Epithelial cell of esophagus (primary cell): Measurements from ENCODE around the gene ZBED1.
"Not testable (repeated sequence)": the region's sequence is repeated elsewhere in the genome, so short reads cannot be mapped to it uniquely, and the experiment has no call there.

Source experiments
- DNase-seq: peaks from one replicate; pipeline ENCODE4 v3.0.0; 2010; ENCODE audit warnings: low read depth
- H3K4me3 ChIP-seq: 2 replicates; pipeline ENCODE4 v1.5.1; 2011; ENCODE audit warnings: mild to moderate bottlenecking, low read length, control low read depth
- CTCF ChIP-seq: IDR thresholded peaks from 2 replicates; pipeline ENCODE4 v1.5.1; 2011; ENCODE audit warnings: low read depth, mild to moderate bottlenecking, low read length, control low read depth, inconsistent platforms; ENCODE audit not compliant: insufficient read depth; ENCODE audit errors: missing control alignments

Gene ZBED1

GRCh38 chrX:2533424-2533823, 32.6 kb upstream of the ZBED1 start:
- TF ChIP-seq CTCF, result no peak
- DNase-seq, result no peak
- H3K4me3 ChIP-seq, result no peak overlapping the region

- no peak for TF ChIP-seq CTCF
- H3K4me3 ChIP-seq, result no peak overlapping the region
These were observed 25.6 kb upstream of the ZBED1 start for GRCh38 chrX:2526390-2526789.

DNA sequence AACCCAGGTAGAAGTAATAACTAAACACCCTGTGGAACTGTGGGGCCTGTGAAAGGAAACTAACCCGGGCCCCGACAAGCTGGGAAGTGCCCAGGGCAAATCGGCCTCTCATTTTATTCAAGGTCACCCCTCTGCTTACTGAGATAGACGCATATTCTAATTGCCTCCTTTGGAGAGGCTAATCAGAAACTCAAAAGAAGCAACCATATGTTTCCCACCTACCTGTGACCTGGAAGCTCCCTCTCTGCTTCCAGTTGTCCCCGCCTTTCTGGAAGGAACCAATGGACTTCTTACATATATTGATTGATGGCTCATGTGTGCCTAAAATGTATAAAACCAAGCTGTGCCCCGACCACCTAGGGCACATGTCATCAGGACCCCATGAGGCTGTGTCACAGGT, 23.1 kb upstream of the ZBED1 start:
- H3K4me3 ChIP-seq, result no peak overlapping the region
- no peak for TF ChIP-seq CTCF
- no peak for DNase-seq

More at GRCh38 chrX:2526390-2526789, 25.6 kb upstream of the ZBED1 start:
- DNase-seq, result no peak

DNA sequence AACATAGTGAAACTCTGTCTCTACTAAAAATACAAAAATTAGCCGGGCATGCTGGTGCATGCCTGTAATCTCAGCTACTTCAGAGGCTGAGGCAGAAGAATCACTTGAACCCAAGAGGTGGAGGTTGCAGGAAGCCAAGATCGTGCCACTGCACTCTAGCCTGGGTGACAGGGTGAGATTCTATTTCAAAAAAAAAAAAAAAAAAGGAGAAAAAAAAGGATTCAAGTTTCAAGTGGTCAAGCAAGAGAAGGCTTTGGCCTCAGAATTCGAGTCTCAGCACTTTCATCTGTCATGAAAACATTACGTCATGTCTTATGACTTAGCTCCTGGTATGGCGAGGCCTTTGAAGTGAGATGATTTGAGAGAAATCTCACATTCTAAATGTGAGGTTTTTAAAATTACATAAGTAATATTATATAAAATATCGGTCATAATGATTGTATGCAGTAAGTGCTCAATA, 21.2 kb upstream of the ZBED1 start:
- TF ChIP-seq CTCF, result no peak
- no peak overlapping the region for H3K4me3 ChIP-seq
- no peak for DNase-seq

GRCh38 chrX:2521092-2521926, 20.5 kb upstream of the ZBED1 start:
- DNase-seq, result no peak
- no peak for TF ChIP-seq CTCF
- H3K4me3 ChIP-seq, result no peak overlapping the region

DNA sequence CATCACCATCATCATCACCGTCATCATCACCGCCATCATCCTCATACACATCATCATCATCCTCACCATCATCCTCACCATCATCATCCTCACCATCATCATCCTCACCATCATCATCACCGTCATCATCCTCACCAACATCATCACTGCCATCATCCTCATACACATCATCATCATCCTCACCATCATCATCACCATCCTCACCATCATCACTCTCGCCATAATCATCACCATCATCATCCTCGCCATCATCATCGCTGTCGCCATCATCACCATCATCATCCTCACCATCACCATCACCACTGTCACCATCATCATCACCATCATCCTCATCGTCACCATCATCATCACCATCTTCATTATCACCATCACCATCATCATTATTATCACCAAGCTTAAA, 19.8 kb upstream of the ZBED1 start:
- no peak for DNase-seq
- no peak overlapping the region for H3K4me3 ChIP-seq
- TF ChIP-seq CTCF, result no peak

DNA sequence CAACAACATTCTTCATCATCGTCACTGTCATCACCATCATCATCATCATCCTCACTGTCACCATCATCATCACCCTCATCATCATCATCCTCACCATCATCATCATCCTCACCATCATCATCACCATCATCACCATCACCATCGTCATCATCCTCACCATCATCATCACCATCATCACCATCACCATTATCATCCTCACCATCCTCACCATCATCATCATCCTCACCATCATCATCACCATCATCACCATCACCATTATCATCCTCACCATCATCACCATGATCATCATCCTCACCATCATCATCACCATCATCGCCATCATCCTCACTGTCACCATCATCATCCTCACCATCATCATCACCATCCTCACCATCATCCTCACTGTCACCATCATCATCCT, 18.9 kb upstream of the ZBED1 start:
- DNase-seq, H3K4me3 ChIP-seq: not testable (repeated sequence)
